Raji (cell line): Measurements from ENCODE around the gene ROBO2.

Experiments used
- POLR2A ChIP-seq: IDR thresholded peaks from 2 replicates; pipeline ENCODE4 v1.6.1; 2011; ENCODE audit warnings: low read depth, low read length, control low read depth; ENCODE audit not compliant: insufficient read depth

The ROBO2 gene

GRCh38 chr3:77586216-77586615, 546.3 kb downstream of the ROBO2 start:
- no peak for TF ChIP-seq POLR2A

GRCh38 chr3:77588863-77589262, 549.0 kb downstream of the ROBO2 start:
- no peak for TF ChIP-seq POLR2A

GRCh38 chr3:77590191-77590590, 550.3 kb downstream of the ROBO2 start:
- no peak for TF ChIP-seq POLR2A

- TF ChIP-seq POLR2A, result no peak
Measured at GRCh38 chr3:77595371-77595870, 555.5 kb downstream of the ROBO2 start.

GRCh38 chr3:77599948-77600347, 560.0 kb downstream of the ROBO2 start:
- no peak for TF ChIP-seq POLR2A

GRCh38 chr3:77601823-77602415, 562.0 kb downstream of the ROBO2 start:
- no peak for TF ChIP-seq POLR2A

GRCh38 chr3:77602722-77603121, 562.8 kb downstream of the ROBO2 start:
- no peak for TF ChIP-seq POLR2A

- no peak for TF ChIP-seq POLR2A
Measured at GRCh38 chr3:77605308-77605707, 565.4 kb downstream of the ROBO2 start.

GRCh38 chr3:77605865-77606264, 566.0 kb downstream of the ROBO2 start:
- no peak for TF ChIP-seq POLR2A

- TF ChIP-seq POLR2A, result no peak
Measured at GRCh38 chr3:77606372-77606771, 566.5 kb downstream of the ROBO2 start.

- no peak for TF ChIP-seq POLR2A
Measured at GRCh38 chr3:77618686-77619085, 578.8 kb downstream of the ROBO2 start.

- no peak for TF ChIP-seq POLR2A
Measured at GRCh38 chr3:77620009-77620408, 580.1 kb downstream of the ROBO2 start.

GRCh38 chr3:77623500-77623899, 583.6 kb downstream of the ROBO2 start:
- no peak for TF ChIP-seq POLR2A

GRCh38 chr3:77626157-77626556, 586.3 kb downstream of the ROBO2 start:
- no peak for TF ChIP-seq POLR2A

- TF ChIP-seq POLR2A, result no peak
Measured at GRCh38 chr3:77648214-77648613, 608.3 kb downstream of the ROBO2 start.

- TF ChIP-seq POLR2A, result no peak
Measured at GRCh38 chr3:77648664-77649063, 608.8 kb downstream of the ROBO2 start.

- no peak for TF ChIP-seq POLR2A
Measured at GRCh38 chr3:77652624-77653023, 612.7 kb downstream of the ROBO2 start.
